Left renal pelvis (tissue), 4 donors: Measurements from ENCODE around the gene CERS1. TPM values are rescaled to one million over a fixed set of nuclear protein-coding genes. Genes with fewer than 3 reads are reported as not detected.

Source experiments
- DNase-seq, 4 donors: peaks; one replicate each; pipeline ENCODE4 v3.0.0-alpha.2; 2013; ENCODE audit warnings: low read depth in 4 of 4, low spot score in 3 of 4
- polyA plus RNA-seq, 4 donors: library from polyadenylated mRNA; unstranded; fragments of 120-200 nt; gene quantifications; one replicate each; pipeline ENCODE4 v1.2.1, GENCODE V29; 2013; ENCODE audit not compliant: insufficient read length in 4 of 4

CERS1 gene
- polyA plus RNA-seq, 4 donors = 6.3 to 8.3 (median 6.7) TPM

- DNase-seq = no peak
These were observed 35.7 kb downstream of the CERS1 start for GRCh38 chr19:18860302-18860700.

- DNase-seq = no peak
These were observed 36.2 kb downstream of the CERS1 start for GRCh38 chr19:18859676-18860301.

- DNase-seq = no peak
These were observed 36.9 kb downstream of the CERS1 start for GRCh38 chr19:18858906-18859646.

GRCh38 chr19:18857223-18857622 lies 38.7 kb downstream of the CERS1 start:
- DNase-seq = no peak

- no peak for DNase-seq
These were observed 39.4 kb downstream of the CERS1 start for GRCh38 chr19:18856385-18857126.

- no peak for DNase-seq
These were observed 40.1 kb downstream of the CERS1 start for GRCh38 chr19:18855647-18856384.

- no peak for DNase-seq
These were observed 41.0 kb downstream of the CERS1 start for GRCh38 chr19:18854982-18855381.

GRCh38 chr19:18853755-18854427 lies 42.1 kb downstream of the CERS1 start:
- DNase-seq = no peak

- no peak for DNase-seq
These were observed 43.3 kb downstream of the CERS1 start for GRCh38 chr19:18852648-18853047.

- no peak for DNase-seq
These were observed 44.2 kb downstream of the CERS1 start for GRCh38 chr19:18851673-18852325.

GRCh38 chr19:18850471-18851375 lies 45.2 kb downstream of the CERS1 start:
- no peak for DNase-seq

- DNase-seq = no peak
These were observed 46.0 kb downstream of the CERS1 start for GRCh38 chr19:18849838-18850400.

- DNase-seq = no peak
These were observed 46.9 kb downstream of the CERS1 start for GRCh38 chr19:18848878-18849661.

- no peak for DNase-seq
These were observed 48.2 kb downstream of the CERS1 start for GRCh38 chr19:18847549-18848463.

- DNase-seq = no peak
These were observed 49.0 kb downstream of the CERS1 start for GRCh38 chr19:18846862-18847548.

GRCh38 chr19:18845961-18846360 lies 50.0 kb downstream of the CERS1 start:
- no peak for DNase-seq
